Measurements from ENCODE around the gene KIR2DL4.
"Not testable (repeated sequence)": the region's sequence is repeated elsewhere in the genome, so short reads cannot be mapped to it uniquely, and the experiment has no call there.

KIR2DL4 gene

GRCh38 chr19:54775830-54776229 lies 27.6 kb upstream of the KIR2DL4 start:
- H3K4me1 ChIP-seq (ENCODE audit: control insufficient read depth, insufficient read depth, low read length); H3K27ac ChIP-seq (ENCODE audit: low read depth, low read length); H3K36me3 ChIP-seq (ENCODE audit: control insufficient read depth, insufficient read depth, low read length); H3K9me3 ChIP-seq (ENCODE audit: control insufficient read depth, insufficient read depth, low read length); H3K27me3 ChIP-seq (ENCODE audit: control insufficient read depth, insufficient read depth, low read length); H3K4me3 ChIP-seq (ENCODE audit: low read depth, low read length); H3K9ac ChIP-seq (ENCODE audit: low read depth, low read length): not testable (repeated sequence)

GRCh38 chr19:54777851-54778250 lies 25.6 kb upstream of the KIR2DL4 start:
- H3K4me3 ChIP-seq (ENCODE audit: low read depth, low read length); H3K9me3 ChIP-seq (ENCODE audit: control insufficient read depth, insufficient read depth, low read length); H3K4me1 ChIP-seq (ENCODE audit: control insufficient read depth, insufficient read depth, low read length); H3K27ac ChIP-seq (ENCODE audit: low read depth, low read length); H3K9ac ChIP-seq (ENCODE audit: low read depth, low read length); H3K36me3 ChIP-seq (ENCODE audit: control insufficient read depth, insufficient read depth, low read length); H3K27me3 ChIP-seq (ENCODE audit: control insufficient read depth, insufficient read depth, low read length): not testable (repeated sequence)

- not testable (repeated sequence) for H3K27ac ChIP-seq (ENCODE audit: low read depth, low read length); H3K9ac ChIP-seq (ENCODE audit: low read depth, low read length); H3K36me3 ChIP-seq (ENCODE audit: control insufficient read depth, insufficient read depth, low read length); H3K4me1 ChIP-seq (ENCODE audit: control insufficient read depth, insufficient read depth, low read length); H3K27me3 ChIP-seq (ENCODE audit: control insufficient read depth, insufficient read depth, low read length); H3K9me3 ChIP-seq (ENCODE audit: control insufficient read depth, insufficient read depth, low read length); H3K4me3 ChIP-seq (ENCODE audit: low read depth, low read length)
Measured at GRCh38 chr19:54778896-54779295, 24.5 kb upstream of the KIR2DL4 start.

GRCh38 chr19:54782916-54783315 lies 20.5 kb upstream of the KIR2DL4 start:
- not testable (repeated sequence) for H3K36me3 ChIP-seq (ENCODE audit: control insufficient read depth, insufficient read depth, low read length); H3K4me3 ChIP-seq (ENCODE audit: low read depth, low read length); H3K27ac ChIP-seq (ENCODE audit: low read depth, low read length); H3K9ac ChIP-seq (ENCODE audit: low read depth, low read length); H3K27me3 ChIP-seq (ENCODE audit: control insufficient read depth, insufficient read depth, low read length); H3K4me1 ChIP-seq (ENCODE audit: control insufficient read depth, insufficient read depth, low read length)
- peaks cover 27% of the 10 kb centered on the region for H3K9me3 ChIP-seq (ENCODE audit: control insufficient read depth, insufficient read depth, low read length)

GRCh38 chr19:54786091-54786723 lies 17.2 kb upstream of the KIR2DL4 start:
- not testable (repeated sequence) for H3K9ac ChIP-seq (ENCODE audit: low read depth, low read length); H3K36me3 ChIP-seq (ENCODE audit: control insufficient read depth, insufficient read depth, low read length); H3K27me3 ChIP-seq (ENCODE audit: control insufficient read depth, insufficient read depth, low read length); H3K27ac ChIP-seq (ENCODE audit: low read depth, low read length); H3K4me3 ChIP-seq (ENCODE audit: low read depth, low read length); H3K4me1 ChIP-seq (ENCODE audit: control insufficient read depth, insufficient read depth, low read length)
- H3K9me3 ChIP-seq (ENCODE audit: control insufficient read depth, insufficient read depth, low read length), result peaks cover 56% of the 10 kb centered on the region

GRCh38 chr19:54788154-54788553 lies 15.3 kb upstream of the KIR2DL4 start:
- H3K9me3 ChIP-seq (ENCODE audit: control insufficient read depth, insufficient read depth, low read length), result peaks cover 70% of the 10 kb centered on the region
- not testable (repeated sequence) for H3K27ac ChIP-seq (ENCODE audit: low read depth, low read length); H3K9ac ChIP-seq (ENCODE audit: low read depth, low read length); H3K27me3 ChIP-seq (ENCODE audit: control insufficient read depth, insufficient read depth, low read length); H3K36me3 ChIP-seq (ENCODE audit: control insufficient read depth, insufficient read depth, low read length); H3K4me3 ChIP-seq (ENCODE audit: low read depth, low read length); H3K4me1 ChIP-seq (ENCODE audit: control insufficient read depth, insufficient read depth, low read length)

GRCh38 chr19:54790711-54791110 lies 12.7 kb upstream of the KIR2DL4 start:
- no peak overlapping the region for H3K9ac ChIP-seq (ENCODE audit: low read depth, low read length)
- H3K27ac ChIP-seq (ENCODE audit: low read depth, low read length), result no peak overlapping the region
- no peaks in the 10 kb centered on the region for H3K4me1 ChIP-seq (ENCODE audit: control insufficient read depth, insufficient read depth, low read length)
- no peak overlapping the region for H3K4me3 ChIP-seq (ENCODE audit: low read depth, low read length)
- no peaks in the 10 kb centered on the region for H3K27me3 ChIP-seq (ENCODE audit: control insufficient read depth, insufficient read depth, low read length)
- no peaks in the 10 kb centered on the region for H3K36me3 ChIP-seq (ENCODE audit: control insufficient read depth, insufficient read depth, low read length)
- H3K9me3 ChIP-seq (ENCODE audit: control insufficient read depth, insufficient read depth, low read length), result peaks cover 73% of the 10 kb centered on the region

- Histone ChIP-seq H3K27ac (ENCODE audit: low read depth, low read length) (no peak overlapping the region), H3K4me3 (ENCODE audit: low read depth, low read length) (no peak overlapping the region), H3K9ac (ENCODE audit: low read depth, low read length) (no peak overlapping the region), H3K4me1 (ENCODE audit: control insufficient read depth, insufficient read depth, low read length) (no peaks in the 10 kb centered on the region), H3K9me3 (ENCODE audit: control insufficient read depth, insufficient read depth, low read length) (peaks cover 67% of the 10 kb centered on the region), H3K36me3 (ENCODE audit: control insufficient read depth, insufficient read depth, low read length) (no peaks in the 10 kb centered on the region), H3K27me3 (ENCODE audit: control insufficient read depth, insufficient read depth, low read length) (no peaks in the 10 kb centered on the region)
Measured at GRCh38 chr19:54791476-54791875, 11.9 kb upstream of the KIR2DL4 start.

- no peaks in the 10 kb centered on the region for H3K36me3 ChIP-seq (ENCODE audit: control insufficient read depth, insufficient read depth, low read length)
- H3K27me3 ChIP-seq (ENCODE audit: control insufficient read depth, insufficient read depth, low read length), result no peaks in the 10 kb centered on the region
- H3K9me3 ChIP-seq (ENCODE audit: control insufficient read depth, insufficient read depth, low read length), result peaks cover 58% of the 10 kb centered on the region
- H3K4me3 ChIP-seq (ENCODE audit: low read depth, low read length), result no peak overlapping the region
- H3K27ac ChIP-seq (ENCODE audit: low read depth, low read length), result no peak overlapping the region
- no peaks in the 10 kb centered on the region for H3K4me1 ChIP-seq (ENCODE audit: control insufficient read depth, insufficient read depth, low read length)
- H3K9ac ChIP-seq (ENCODE audit: low read depth, low read length), result no peak overlapping the region
Measured at GRCh38 chr19:54792814-54793213, 10.6 kb upstream of the KIR2DL4 start.

- H3K9me3 ChIP-seq (ENCODE audit: control insufficient read depth, insufficient read depth, low read length), result peaks cover 42% of the 10 kb centered on the region
- H3K4me3 ChIP-seq (ENCODE audit: low read depth, low read length), result no peak overlapping the region
- no peaks in the 10 kb centered on the region for H3K36me3 ChIP-seq (ENCODE audit: control insufficient read depth, insufficient read depth, low read length)
- no peaks in the 10 kb centered on the region for H3K4me1 ChIP-seq (ENCODE audit: control insufficient read depth, insufficient read depth, low read length)
- no peak overlapping the region for H3K9ac ChIP-seq (ENCODE audit: low read depth, low read length)
- no peaks in the 10 kb centered on the region for H3K27me3 ChIP-seq (ENCODE audit: control insufficient read depth, insufficient read depth, low read length)
- H3K27ac ChIP-seq (ENCODE audit: low read depth, low read length), result no peak overlapping the region
Measured at GRCh38 chr19:54795758-54796157, 7.7 kb upstream of the KIR2DL4 start.

GRCh38 chr19:54804101-54804500 lies 691 bp downstream of the KIR2DL4 start:
- Histone ChIP-seq H3K27me3 (ENCODE audit: control insufficient read depth, insufficient read depth, low read length) (no peaks in the 10 kb centered on the region), H3K36me3 (ENCODE audit: control insufficient read depth, insufficient read depth, low read length) (no peaks in the 10 kb centered on the region), H3K9ac (ENCODE audit: low read depth, low read length) (no peak overlapping the region), H3K4me1 (ENCODE audit: control insufficient read depth, insufficient read depth, low read length) (no peaks in the 10 kb centered on the region), H3K9me3 (ENCODE audit: control insufficient read depth, insufficient read depth, low read length) (peaks cover 89% of the 10 kb centered on the region), H3K27ac (ENCODE audit: low read depth, low read length) (no peak overlapping the region), H3K4me3 (ENCODE audit: low read depth, low read length) (no peak overlapping the region)

GRCh38 chr19:54804571-54804970 lies 1.2 kb downstream of the KIR2DL4 start:
- no peaks in the 10 kb centered on the region for H3K4me1 ChIP-seq (ENCODE audit: control insufficient read depth, insufficient read depth, low read length)
- no peaks in the 10 kb centered on the region for H3K27me3 ChIP-seq (ENCODE audit: control insufficient read depth, insufficient read depth, low read length)
- peaks cover 94% of the 10 kb centered on the region for H3K9me3 ChIP-seq (ENCODE audit: control insufficient read depth, insufficient read depth, low read length)
- no peak overlapping the region for H3K27ac ChIP-seq (ENCODE audit: low read depth, low read length)
- H3K9ac ChIP-seq (ENCODE audit: low read depth, low read length), result no peak overlapping the region
- no peaks in the 10 kb centered on the region for H3K36me3 ChIP-seq (ENCODE audit: control insufficient read depth, insufficient read depth, low read length)
- no peak overlapping the region for H3K4me3 ChIP-seq (ENCODE audit: low read depth, low read length)

All from HUES48 (cell line).